Measurements from ENCODE around the gene PLS1. TPM values are rescaled to one million over a fixed set of nuclear protein-coding genes. Genes with fewer than 3 reads are reported as not detected.
A peak's percentile ranks its signal among the peaks of the same experiment; 100 is the strongest.
"Not testable (repeated sequence)": the region's sequence is repeated elsewhere in the genome, so short reads cannot be mapped to it uniquely, and the experiment has no call there.

Gene PLS1
- total and polyA plus RNA-seq, 4 donors = 9.3 to 45.4 (median 18.7) TPM

GRCh38 chr3:142706321-142707127, 110.3 kb downstream of the PLS1 start:
- no peaks in the 10 kb centered on the region for H3K9me3 ChIP-seq (ENCODE audit: control insufficient read depth in 4 of 4, insufficient read depth in 3 of 4, low read length in 3 of 4)
- H3K4me1 ChIP-seq (ENCODE audit: control insufficient read depth in 5 of 5, insufficient read depth in 5 of 5, low read length in 5 of 5) = peaks cover 0 to 10% (median 0%) of the 10 kb centered on the region in 5 donors
- H3K9ac ChIP-seq (ENCODE audit: insufficient read depth in 1 of 2, low read length in 2 of 2) = no peak overlapping the region
- 80 to 84% methylated on average over 7 of the region's 7 CpGs for WGBS, 2 donors
- no peak for ATAC-seq (ENCODE audit: insufficient read depth, low FRiP score)
- H3K36me3 ChIP-seq (ENCODE audit: control insufficient read depth in 4 of 4, insufficient read depth in 4 of 4, low read length in 4 of 4) = no peaks in the 10 kb centered on the region
- no peak overlapping the region for H3K27ac ChIP-seq (ENCODE audit: low read depth in 1 of 2, low read length in 1 of 2)
- no peaks in the 10 kb centered on the region for H3K27me3 ChIP-seq (ENCODE audit: control insufficient read depth in 3 of 3, insufficient read depth in 3 of 3, low read length in 2 of 3)
- no peak for TF ChIP-seq CTCF (IDR thresholded peaks at IDR 0.05; ENCODE audit: control extremely low read depth, extremely low read depth)
- peak in 2 of 3 donors; percentile 30 to 34 for DNase-seq
- H3K4me3 ChIP-seq = no peak overlapping the region

- no peak for ATAC-seq (ENCODE audit: insufficient read depth, low FRiP score)
- DNase-seq = no peak
- H3K4me1 ChIP-seq (ENCODE audit: control insufficient read depth in 5 of 5, insufficient read depth in 5 of 5, low read length in 5 of 5) = peaks cover 0 to 14% (median 0%) of the 10 kb centered on the region in 5 donors
- TF ChIP-seq CTCF (IDR thresholded peaks at IDR 0.05; ENCODE audit: control extremely low read depth, extremely low read depth) = no peak
- H3K9ac ChIP-seq (ENCODE audit: insufficient read depth in 1 of 2, low read length in 2 of 2) = no peak overlapping the region
- no peak overlapping the region for H3K27ac ChIP-seq (ENCODE audit: low read depth in 1 of 2, low read length in 1 of 2)
- H3K36me3 ChIP-seq (ENCODE audit: control insufficient read depth in 4 of 4, insufficient read depth in 4 of 4, low read length in 4 of 4) = no peaks in the 10 kb centered on the region
- H3K4me3 ChIP-seq = no peak overlapping the region
- WGBS, 2 donors = 96 to 99% methylated on average over 5 of the region's 5 CpGs
- H3K9me3 ChIP-seq (ENCODE audit: control insufficient read depth in 4 of 4, insufficient read depth in 3 of 4, low read length in 3 of 4) = no peaks in the 10 kb centered on the region
- H3K27me3 ChIP-seq (ENCODE audit: control insufficient read depth in 3 of 3, insufficient read depth in 3 of 3, low read length in 2 of 3) = no peaks in the 10 kb centered on the region
These were observed 113.0 kb downstream of the PLS1 start for GRCh38 chr3:142709207-142709606.

GRCh38 chr3:142714882-142715281, 118.7 kb downstream of the PLS1 start:
- not testable (repeated sequence) for H3K36me3 ChIP-seq (ENCODE audit: control insufficient read depth in 4 of 4, insufficient read depth in 4 of 4, low read length in 4 of 4); ATAC-seq (ENCODE audit: insufficient read depth, low FRiP score); H3K27me3 ChIP-seq (ENCODE audit: control insufficient read depth in 3 of 3, insufficient read depth in 3 of 3, low read length in 2 of 3); H3K9ac ChIP-seq (ENCODE audit: insufficient read depth in 1 of 2, low read length in 2 of 2); H3K4me1 ChIP-seq (ENCODE audit: control insufficient read depth in 5 of 5, insufficient read depth in 5 of 5, low read length in 5 of 5); H3K9me3 ChIP-seq (ENCODE audit: control insufficient read depth in 4 of 4, insufficient read depth in 3 of 4, low read length in 3 of 4); H3K4me3 ChIP-seq; DNase-seq; H3K27ac ChIP-seq (ENCODE audit: low read depth in 1 of 2, low read length in 1 of 2)
- WGBS, 2 donors = 96 to 97% methylated on average over 3 of the region's 3 CpGs

- Histone ChIP-seq H3K4me1 (ENCODE audit: control insufficient read depth in 5 of 5, insufficient read depth in 5 of 5, low read length in 5 of 5) (peaks cover 0 to 4% (median 0%) of the 10 kb centered on the region in 5 donors), H3K9ac (ENCODE audit: insufficient read depth in 1 of 2, low read length in 2 of 2) (no peak overlapping the region), H3K36me3 (ENCODE audit: control insufficient read depth in 4 of 4, insufficient read depth in 4 of 4, low read length in 4 of 4) (no peaks in the 10 kb centered on the region), H3K27ac (ENCODE audit: low read depth in 1 of 2, low read length in 1 of 2) (no peak overlapping the region), H3K4me3 (no peak overlapping the region), H3K9me3 (ENCODE audit: control insufficient read depth in 4 of 4, insufficient read depth in 3 of 4, low read length in 3 of 4) (no peaks in the 10 kb centered on the region), H3K27me3 (ENCODE audit: control insufficient read depth in 3 of 3, insufficient read depth in 3 of 3, low read length in 2 of 3) (no peaks in the 10 kb centered on the region)
- no peak for ATAC-seq (ENCODE audit: insufficient read depth, low FRiP score)
- DNase-seq = no peak
- TF ChIP-seq CTCF (IDR thresholded peaks at IDR 0.05; ENCODE audit: control extremely low read depth, extremely low read depth) = no peak
- 91 to 95% methylated on average over 4 of the region's 4 CpGs for WGBS, 2 donors
These were observed 119.9 kb downstream of the PLS1 start for GRCh38 chr3:142716102-142716501.
